HG03097 (cell line): Measurements from ENCODE around the gene CTXND1.
"Not testable (repeated sequence)": the region's sequence is repeated elsewhere in the genome, so short reads cannot be mapped to it uniquely, and the experiment has no call there.

Experiments used
- ATAC-seq: cut with Tn5 transposase; IDR thresholded peaks from one replicate; pipeline ENCODE4 v1.9.1; 2021; ENCODE audit not compliant: unreplicated experiment, low FRiP score

Gene CTXND1

GRCh38 chr15:80252121-80252518 lies at the start of gene CTXND1:
CTXND1 (minus strand) TSS chr15:80252213; CDS start chr15:80201949, 50,264 bp downstream.
- ATAC-seq: no peak

GRCh38 chr15:80301472-80301871 lies 49.5 kb upstream of the CTXND1 start:
- ATAC-seq: no peak

- ATAC-seq: not testable (repeated sequence)
Observed at GRCh38 chr15:80295777-80296176, 43.8 kb upstream of the CTXND1 start.

GRCh38 chr15:80292079-80292478 lies 40.1 kb upstream of the CTXND1 start:
- ATAC-seq: no peak

- not testable (repeated sequence) for ATAC-seq
Observed at GRCh38 chr15:80290891-80291290, 38.9 kb upstream of the CTXND1 start.

GRCh38 chr15:80289528-80290495 lies 37.8 kb upstream of the CTXND1 start:
- no peak for ATAC-seq

DNA sequence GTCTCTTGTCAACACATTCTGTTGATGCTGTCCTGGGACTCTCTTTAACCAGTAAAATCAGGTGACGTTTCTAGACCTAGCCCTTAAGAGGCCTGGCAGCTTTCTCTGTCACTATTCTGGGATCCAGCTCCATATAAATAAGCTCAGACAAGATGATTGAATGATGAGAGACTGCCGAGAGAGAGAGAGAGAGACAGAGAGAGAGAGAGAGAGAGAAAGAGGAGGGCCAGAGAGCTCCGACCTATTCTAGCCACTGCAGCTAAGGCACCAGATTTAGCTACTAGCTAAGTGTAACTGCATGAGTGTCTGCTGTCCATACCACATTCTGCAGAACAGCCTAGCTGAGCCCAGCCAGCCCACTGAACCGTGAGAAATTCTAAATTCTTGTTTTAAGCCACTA lies 36.1 kb upstream of the CTXND1 start:
- ATAC-seq: no peak

DNA sequence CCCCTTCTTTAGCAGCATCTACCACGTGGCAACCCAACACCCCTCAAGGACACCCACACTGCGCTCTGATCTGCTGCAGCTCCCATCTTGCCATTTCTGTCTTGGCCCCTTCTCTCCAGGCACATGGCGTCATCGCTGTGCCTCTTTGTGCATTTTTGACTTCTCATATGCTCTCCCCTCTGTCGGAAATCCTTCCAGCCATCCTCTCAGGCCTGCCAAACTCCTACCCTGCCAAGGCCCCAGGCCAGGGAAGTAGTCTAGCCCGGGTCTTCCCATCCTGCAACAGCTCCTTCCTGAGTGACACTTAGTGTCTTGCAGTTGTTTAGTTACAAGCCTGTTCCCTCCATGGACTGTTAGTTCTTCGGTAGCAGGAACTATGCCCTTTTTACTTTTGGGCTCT lies 34.0 kb upstream of the CTXND1 start:
- no peak for ATAC-seq

GRCh38 chr15:80285379-80285778 lies 33.4 kb upstream of the CTXND1 start:
- no peak for ATAC-seq

DNA sequence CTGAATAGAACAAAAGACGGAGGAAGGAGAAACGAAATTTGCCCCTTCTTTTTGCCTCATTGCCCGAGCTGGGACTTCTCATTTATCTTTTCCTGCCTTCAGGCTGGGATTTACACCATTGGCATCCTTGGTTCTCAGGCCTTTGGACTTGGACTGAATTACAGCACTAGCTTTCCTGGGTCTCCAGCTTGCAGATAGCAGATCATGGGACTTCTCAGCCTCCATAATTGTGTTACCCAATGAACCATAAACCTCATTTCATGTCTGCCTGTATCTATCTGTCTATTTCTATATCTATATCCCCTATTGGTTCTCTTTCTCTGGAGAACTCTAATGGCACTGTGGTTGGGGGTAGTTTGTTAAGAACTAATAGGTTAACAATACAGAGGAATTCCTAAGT lies 31.5 kb upstream of the CTXND1 start:
- no peak for ATAC-seq

- no peak for ATAC-seq
Observed at GRCh38 chr15:80277147-80277546, 25.1 kb upstream of the CTXND1 start.

DNA sequence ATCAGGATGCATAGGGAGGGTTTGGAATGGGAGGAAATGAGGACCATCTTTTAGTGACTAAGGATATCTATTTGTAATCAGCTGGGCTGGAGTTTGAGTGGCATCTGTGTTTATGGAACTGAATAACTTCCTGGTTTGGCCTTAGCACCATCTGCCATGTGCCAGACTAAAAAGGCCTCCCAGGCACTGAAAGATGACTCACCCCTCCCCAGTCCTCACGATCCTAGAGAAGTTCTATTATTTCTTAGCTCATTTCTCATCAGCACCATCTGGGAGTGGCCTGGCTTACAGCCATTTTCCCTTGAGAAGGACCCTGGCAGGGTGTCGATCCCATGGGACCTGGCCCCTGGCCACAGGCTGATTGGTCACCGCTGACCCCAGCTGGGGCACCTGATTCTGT lies 23.9 kb upstream of the CTXND1 start:
- no peak for ATAC-seq

DNA sequence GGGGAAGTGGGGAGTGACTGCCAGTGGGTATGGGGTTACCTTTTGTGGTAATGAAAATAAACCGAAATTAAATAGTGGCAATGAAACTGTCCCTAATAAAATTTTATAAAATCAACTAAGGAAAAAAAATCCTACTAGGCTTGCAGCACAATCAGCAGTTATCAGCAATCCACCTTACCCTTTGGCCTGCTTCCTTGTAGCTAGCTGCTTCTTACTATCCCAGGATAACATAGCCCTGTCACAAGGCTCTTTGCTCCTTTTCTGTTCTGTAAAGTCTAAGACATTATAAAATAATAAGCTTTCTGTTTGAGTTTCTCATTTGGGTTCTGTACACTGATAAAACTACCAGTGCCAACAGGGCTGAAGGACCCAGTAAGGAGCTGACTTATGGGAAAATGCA lies 23.0 kb upstream of the CTXND1 start:
- no peak for ATAC-seq

DNA sequence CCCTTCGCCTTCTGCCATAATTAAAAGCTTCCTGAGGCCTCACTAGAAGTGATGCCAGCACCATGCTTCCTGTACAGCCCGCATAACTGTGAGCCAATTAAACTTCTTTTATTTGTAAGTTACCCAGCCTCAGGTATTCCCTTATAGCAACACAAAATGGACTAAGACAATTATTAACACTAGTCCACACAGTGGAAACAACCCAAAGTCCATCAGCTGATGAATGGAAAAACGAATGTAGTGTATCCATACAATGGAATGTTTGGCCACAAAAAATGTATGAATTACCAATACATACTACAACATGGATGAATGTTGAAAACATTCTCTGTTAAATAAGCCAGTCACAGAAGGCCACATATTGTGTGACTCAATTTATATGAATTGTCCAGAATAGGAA lies 22.5 kb upstream of the CTXND1 start:
- no peak for ATAC-seq

DNA sequence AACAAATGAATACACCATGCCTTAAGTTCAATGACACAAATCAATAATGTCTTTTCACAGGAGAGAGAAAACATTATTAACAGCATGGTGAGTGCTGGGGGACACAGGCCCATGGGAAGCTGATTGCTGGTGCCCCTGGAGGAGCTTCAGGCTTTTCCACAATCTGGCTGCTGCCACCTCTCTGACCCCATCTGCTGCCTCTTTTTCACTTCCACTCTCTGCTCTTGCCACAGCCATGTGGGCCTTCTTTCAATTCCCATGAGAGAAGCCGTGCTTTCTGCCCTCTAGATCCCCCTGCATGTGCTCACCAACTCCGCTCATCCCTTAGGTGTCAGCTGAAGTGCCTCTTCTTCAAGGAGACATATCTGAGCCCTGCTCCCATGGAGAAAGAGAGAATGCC lies 21.0 kb upstream of the CTXND1 start:
- no peak for ATAC-seq

GRCh38 chr15:80270472-80270871 lies 18.5 kb upstream of the CTXND1 start:
- no peak for ATAC-seq

DNA sequence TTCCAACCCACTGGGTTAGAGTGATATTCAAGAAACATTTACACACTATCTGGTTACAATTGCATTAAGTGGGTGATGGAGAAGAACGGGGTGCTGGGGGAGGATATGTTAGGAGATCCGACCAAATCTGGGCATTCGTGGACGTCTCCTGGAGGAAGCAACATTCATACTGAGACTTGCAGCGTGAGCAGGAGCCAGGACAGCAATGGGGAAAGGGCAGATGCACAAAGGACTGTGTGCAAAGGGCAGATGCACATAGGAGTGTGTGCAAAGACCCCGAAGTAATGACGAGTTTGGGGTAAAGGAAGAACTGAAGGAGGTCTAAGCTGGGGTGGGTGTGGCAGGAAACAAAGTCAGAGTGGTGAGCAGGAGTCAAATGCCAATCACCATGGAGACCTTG lies 16.1 kb upstream of the CTXND1 start:
- ATAC-seq: no peak

- no peak for ATAC-seq
Observed at GRCh38 chr15:80267658-80268057, 15.6 kb upstream of the CTXND1 start.

DNA sequence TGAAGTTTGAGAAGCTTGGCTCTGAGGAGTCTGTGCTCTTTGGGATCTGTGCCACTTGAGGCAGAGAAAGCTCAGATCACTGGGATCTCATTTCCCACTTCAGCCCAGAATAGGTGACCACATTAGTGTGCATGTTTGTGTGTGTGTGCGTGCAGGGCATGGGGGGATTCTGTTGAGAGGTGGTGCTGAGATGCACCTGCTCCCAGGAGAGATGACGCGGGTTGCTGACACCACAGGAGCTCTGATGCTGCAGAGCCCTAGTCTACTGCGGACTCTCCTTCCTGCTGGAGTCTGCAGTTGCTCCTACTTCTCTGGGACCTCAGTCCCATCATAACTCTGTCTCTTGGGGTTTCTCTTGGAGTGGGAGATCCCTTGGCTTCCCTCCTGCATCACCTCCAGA lies 14.7 kb upstream of the CTXND1 start:
- ATAC-seq: no peak

GRCh38 chr15:80266113-80266512 lies 14.1 kb upstream of the CTXND1 start:
- no peak for ATAC-seq

- no peak for ATAC-seq
Observed at GRCh38 chr15:80265021-80265420, 13.0 kb upstream of the CTXND1 start.

GRCh38 chr15:80264031-80264430 lies 12.0 kb upstream of the CTXND1 start:
- no peak for ATAC-seq
